ENCODE results near the gene SPATA17.

DNA sequence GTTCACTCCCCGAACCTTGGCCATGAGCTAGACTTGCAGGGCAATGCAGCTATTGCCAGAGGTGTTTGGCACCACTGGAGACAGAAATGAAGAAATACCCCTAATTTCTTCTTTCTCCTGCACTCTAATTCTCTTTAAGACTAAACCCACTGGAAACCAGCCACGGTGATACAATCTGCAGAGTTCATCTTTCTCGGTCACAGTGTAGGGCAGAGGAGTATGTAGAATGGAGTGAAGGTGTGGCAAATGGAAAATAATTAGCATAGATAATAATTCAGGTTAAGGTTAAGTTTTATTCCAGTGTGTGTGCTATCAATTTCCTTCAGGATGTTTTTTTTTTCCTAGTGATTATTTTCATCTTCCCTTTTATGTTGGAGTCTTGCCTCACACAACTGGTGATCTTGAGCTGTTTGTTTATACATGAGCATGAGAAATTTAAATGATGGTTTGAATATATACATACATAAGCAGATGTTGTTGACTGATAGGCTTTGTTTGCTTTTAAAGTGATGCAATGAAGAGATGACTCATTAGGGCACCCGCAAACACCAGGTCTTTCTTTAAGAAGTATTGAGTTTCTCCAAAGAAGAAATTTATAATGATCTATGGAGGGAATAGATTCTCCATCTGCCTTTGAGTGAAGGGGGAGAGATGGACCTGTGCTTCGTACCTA, 81.9 kb downstream of the SPATA17 start:
- TF ChIP-seq, protein P1, sequence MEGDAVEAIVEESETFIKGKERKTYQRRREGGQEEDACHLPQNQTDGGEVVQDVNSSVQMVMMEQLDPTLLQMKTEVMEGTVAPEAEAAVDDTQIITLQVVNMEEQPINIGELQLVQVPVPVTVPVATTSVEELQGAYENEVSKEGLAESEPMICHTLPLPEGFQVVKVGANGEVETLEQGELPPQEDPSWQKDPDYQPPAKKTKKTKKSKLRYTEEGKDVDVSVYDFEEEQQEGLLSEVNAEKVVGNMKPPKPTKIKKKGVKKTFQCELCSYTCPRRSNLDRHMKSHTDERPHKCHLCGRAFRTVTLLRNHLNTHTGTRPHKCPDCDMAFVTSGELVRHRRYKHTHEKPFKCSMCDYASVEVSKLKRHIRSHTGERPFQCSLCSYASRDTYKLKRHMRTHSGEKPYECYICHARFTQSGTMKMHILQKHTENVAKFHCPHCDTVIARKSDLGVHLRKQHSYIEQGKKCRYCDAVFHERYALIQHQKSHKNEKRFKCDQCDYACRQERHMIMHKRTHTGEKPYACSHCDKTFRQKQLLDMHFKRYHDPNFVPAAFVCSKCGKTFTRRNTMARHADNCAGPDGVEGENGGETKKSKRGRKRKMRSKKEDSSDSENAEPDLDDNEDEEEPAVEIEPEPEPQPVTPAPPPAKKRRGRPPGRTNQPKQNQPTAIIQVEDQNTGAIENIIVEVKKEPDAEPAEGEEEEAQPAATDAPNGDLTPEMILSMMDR (IDR thresholded peaks at IDR 0.05), result no peak
- TF ChIP-seq POLR2A (IDR thresholded peaks at IDR 0.05), result no peak
